H1 (cell line): Measurements from ENCODE around the gene PLD3. TPM values are rescaled to one million over a fixed set of nuclear protein-coding genes. Genes with fewer than 3 reads are reported as not detected.

Source experiments
- CTCF ChIA-PET: fragments of 300-600 bp; sonication (Branson Sonifier 250); formaldehyde crosslinking; loops from one replicate; lab custom pipeline; 2021; ENCODE audit not compliant: partially characterized antibody; lab: Charles Lee
- POLR2A ChIA-PET: fragments of 300-600 bp; sonication (Branson Sonifier 250); formaldehyde crosslinking; loops from one replicate; lab custom pipeline; 2021; ENCODE audit warnings: inconsistent platforms; ENCODE audit not compliant: partially characterized antibody; lab: Charles Lee
- DNase-seq, 2 experiments: peaks; one replicate each; pipeline versions ENCODE4 v3.0.0 to v3.0.0-alpha.2; 2010 to 2022; ENCODE audit warnings: low spot score in 2 of 2, low read depth in 1 of 2, mixed read lengths in 1 of 2
- FAIRE-seq: peaks from 2 replicates; lab custom pipeline; 2011; peaks lifted over from hg19 to GRCh38; lab: Jason Lieb, UNC
- H2AFZ ChIP-seq: 2 replicates; pipeline ENCODE4 v1.8.1; 2012; ENCODE audit warnings: low read length, inconsistent platforms
- H2AK5ac ChIP-seq: 2 replicates; pipeline ENCODE4 v1.6.1; 2013; ENCODE audit warnings: low read depth, low read length
- H2BK120ac ChIP-seq: replicated peaks from 2 replicates; pipeline ENCODE3; 2013; ENCODE audit warnings: low read depth, low read length, inconsistent platforms
- H2BK12ac ChIP-seq: 2 replicates; pipeline ENCODE4 v1.6.1; 2013; ENCODE audit warnings: low read depth, low read length
- H2BK15ac ChIP-seq: 2 replicates; pipeline ENCODE4 v1.6.1; 2013; ENCODE audit warnings: low read length
- H2BK20ac ChIP-seq: 2 replicates; pipeline ENCODE4 v1.6.1; 2013; ENCODE audit warnings: low read length
- H2BK5ac ChIP-seq: 2 replicates; pipeline ENCODE4 v1.6.1; 2013; ENCODE audit warnings: low read depth, low read length
- H3K14ac ChIP-seq: 2 replicates; pipeline ENCODE4 v1.6.1; 2013; ENCODE audit warnings: inconsistent platforms; ENCODE audit not compliant: insufficient read length
- H3K18ac ChIP-seq: 2 replicates; pipeline ENCODE4 v1.6.1; 2013; ENCODE audit warnings: low read length; ENCODE audit errors: extremely low read depth
- H3K23ac ChIP-seq: 2 replicates; pipeline ENCODE4 v1.6.1; 2013; ENCODE audit warnings: inconsistent platforms; ENCODE audit not compliant: insufficient read length
- H3K23me2 ChIP-seq: 2 replicates; pipeline ENCODE4 v1.6.1; 2013; ENCODE audit warnings: low read depth, low read length
- H3K27ac ChIP-seq: 2 replicates; pipeline ENCODE4 v1.6.1; 2011; ENCODE audit warnings: low read depth, low read length, inconsistent platforms
- H3K27me3 ChIP-seq, 4 experiments: replicated peaks in 1 of 4; 1 replicate in 1 of 4; 2 replicates in 3 of 4; pipeline versions ENCODE4 v1.6.1 to v1.8.1; 2011 to 2013; ENCODE audit warnings: low read length in 3 of 4, mild to moderate bottlenecking in 3 of 4, inconsistent platforms in 2 of 4, mixed read lengths in 2 of 4, moderate library complexity in 1 of 4; ENCODE audit not compliant: control insufficient read depth in 3 of 4, insufficient read depth in 3 of 4; ENCODE audit errors: extremely low read depth in 1 of 4
- H3K36me3 ChIP-seq, 4 experiments: 2 replicates each; pipeline versions ENCODE4 v1.6.1 to v1.8.1; 2011 to 2013; ENCODE audit warnings: mild to moderate bottlenecking in 4 of 4, low read length in 3 of 4, moderate library complexity in 2 of 4, control low read depth in 1 of 4, inconsistent platforms in 1 of 4; ENCODE audit not compliant: insufficient read depth in 4 of 4, control insufficient read depth in 2 of 4
- H3K4ac ChIP-seq: replicated peaks from 2 replicates; pipeline ENCODE3; 2013; ENCODE audit warnings: low read length, low read depth, mixed read lengths, inconsistent platforms; ENCODE audit not compliant: insufficient read length
- H3K4me1 ChIP-seq, 4 experiments: replicated peaks in 1 of 4; 1 replicate in 1 of 4; 2 replicates in 3 of 4; pipeline versions ENCODE4 v1.6.1 to v1.8.1; 2011 to 2013; ENCODE audit warnings: low read length in 3 of 4, inconsistent platforms in 2 of 4, mixed read lengths in 1 of 4; ENCODE audit not compliant: insufficient read depth in 4 of 4, control insufficient read depth in 3 of 4
- H3K4me2 ChIP-seq, 2 experiments: 2 replicates each; pipeline versions ENCODE4 v1.6.1 to v1.8.1; 2011 to 2013; ENCODE audit warnings: low read depth in 2 of 2, low read length in 2 of 2, control low read depth in 1 of 2, inconsistent platforms in 1 of 2, mild to moderate bottlenecking in 1 of 2; ENCODE audit not compliant: insufficient read depth in 1 of 2
- H3K4me3 ChIP-seq, 4 experiments: fragments of 200-600, 300-600 bp in 1 of 4; sonication (generic), shearing (Covaris generic), sonication (Bioruptor Twin) in 1 of 4; 2 replicates each; pipeline versions ENCODE4 v1.5.1 to v1.8.1; 2011 to 2016; ENCODE audit warnings: low read length in 4 of 4, low read depth in 3 of 4, control low read depth in 2 of 4, inconsistent platforms in 2 of 4, mild to moderate bottlenecking in 2 of 4, mixed read lengths in 1 of 4, moderate library complexity in 1 of 4; ENCODE audit not compliant: insufficient read depth in 2 of 4; ENCODE audit errors: extremely low read depth in 1 of 4
- H3K56ac ChIP-seq: replicated peaks from 2 replicates; pipeline ENCODE3; 2013; ENCODE audit warnings: low read depth, mild to moderate bottlenecking, mixed read lengths, low read length, inconsistent platforms; ENCODE audit not compliant: insufficient read length
- H3K79me1 ChIP-seq: 2 replicates; pipeline ENCODE4 v1.6.1; 2013; ENCODE audit warnings: low read depth, low read length, control low read depth
- H3K79me2 ChIP-seq, 2 experiments: 2 replicates each; pipeline versions ENCODE4 v1.6.1 to v1.8.1; 2012 to 2013; ENCODE audit warnings: low read length in 2 of 2, mild to moderate bottlenecking in 2 of 2, inconsistent platforms in 1 of 2; ENCODE audit not compliant: insufficient read depth in 2 of 2, control insufficient read depth in 1 of 2
- H3K9ac ChIP-seq, 4 experiments: replicated peaks in 1 of 4; 1 replicate in 1 of 4; 2 replicates in 3 of 4; pipeline versions ENCODE4 v1.6.1 to v1.8.1; 2011 to 2013; ENCODE audit warnings: low read depth in 3 of 4, low read length in 3 of 4, control low read depth in 2 of 4, mild to moderate bottlenecking in 2 of 4, moderate library complexity in 2 of 4, inconsistent platforms in 1 of 4; ENCODE audit errors: extremely low read depth in 1 of 4
- H3K9me3 ChIP-seq, 2 experiments: 2 replicates each; pipeline versions ENCODE4 v1.6.1 to v1.8.1; 2012 to 2013; ENCODE audit warnings: mild to moderate bottlenecking in 2 of 2, moderate library complexity in 2 of 2, control low read depth in 1 of 2, inconsistent platforms in 1 of 2, low read depth in 1 of 2, low read length in 1 of 2, mixed read lengths in 1 of 2; ENCODE audit not compliant: insufficient read depth in 2 of 2
- H4K20me1 ChIP-seq, 2 experiments: replicated peaks in 1 of 2; 2 replicates each; pipeline versions ENCODE3 to v1.8.1; 2011 to 2013; ENCODE audit warnings: inconsistent platforms in 2 of 2, low read length in 2 of 2, mild to moderate bottlenecking in 1 of 2; ENCODE audit not compliant: insufficient read depth in 2 of 2, control insufficient read depth in 1 of 2
- H4K5ac ChIP-seq: 2 replicates; pipeline ENCODE4 v1.6.1; 2013; ENCODE audit warnings: low read length, low read depth, mixed read lengths, inconsistent platforms; ENCODE audit not compliant: insufficient read length
- H4K8ac ChIP-seq: 2 replicates; pipeline ENCODE4 v1.8.0; 2013; ENCODE audit warnings: mild to moderate bottlenecking, moderate library complexity, low read length, inconsistent platforms; ENCODE audit not compliant: insufficient read depth; ENCODE audit errors: extremely low read depth
- H4K91ac ChIP-seq: replicated peaks from 2 replicates; pipeline ENCODE3; 2013; ENCODE audit warnings: low read length, mixed read lengths, inconsistent platforms; ENCODE audit not compliant: insufficient read length
- BACH1 ChIP-seq: IDR thresholded peaks from 2 replicates; pipeline ENCODE4 v1.6.1; 2012; ENCODE audit warnings: low read length, improper control_type of control experiment
- CBX8 ChIP-seq: fragments of 300-800, 300-1000 bp; sonication (generic); IDR thresholded peaks from 2 replicates; pipeline ENCODE4 v1.7.1; 2016; ENCODE audit warnings: low read depth, low read length, borderline replicate concordance
- CHD2 ChIP-seq: IDR thresholded peaks from 2 replicates; pipeline ENCODE4 v1.6.1; 2012; ENCODE audit warnings: low read length, improper control_type of control experiment
- CTBP2 ChIP-seq: IDR thresholded peaks from 2 replicates; pipeline ENCODE4 v1.7.0; 2011; ENCODE audit warnings: borderline replicate concordance, mild to moderate bottlenecking, moderate library complexity, mixed read lengths, low read length; ENCODE audit not compliant: insufficient read depth, insufficient read length
- E2F6 ChIP-seq: IDR thresholded peaks from 2 replicates; pipeline ENCODE4 v1.6.1; 2012; ENCODE audit warnings: inconsistent platforms
- EP300 ChIP-seq, 2 experiments: IDR thresholded peaks; 1 replicate in 1 of 2; 2 replicates in 1 of 2; pipeline ENCODE4 v1.6.1; 2011 to 2012; ENCODE audit warnings: low read depth in 2 of 2, low read length in 2 of 2, mild to moderate bottlenecking in 2 of 2, borderline replicate concordance in 1 of 2, inconsistent platforms in 1 of 2, moderate library complexity in 1 of 2
- JUN ChIP-seq: IDR thresholded peaks from 2 replicates; pipeline ENCODE4 v1.6.1; 2011; ENCODE audit warnings: low read depth, mild to moderate bottlenecking, improper control_type of control experiment, low read length
- JUND ChIP-seq: IDR thresholded peaks from 2 replicates; pipeline ENCODE4 v1.6.1; 2011; ENCODE audit warnings: mild to moderate bottlenecking, improper control_type of control experiment, low read length
- NRF1 ChIP-seq: IDR thresholded peaks from 2 replicates; pipeline ENCODE4 v1.6.1; 2011; ENCODE audit warnings: mild to moderate bottlenecking, low read depth, low read length, improper control_type of control experiment
- POLR2A ChIP-seq, 2 experiments: IDR thresholded peaks; 1 replicate in 1 of 2; 2 replicates in 1 of 2; pipeline ENCODE4 v1.6.1; 2011; ENCODE audit warnings: low read depth in 2 of 2, low read length in 2 of 2, mild to moderate bottlenecking in 2 of 2; ENCODE audit errors: control extremely low read depth in 1 of 2
- SP2 ChIP-seq: IDR thresholded peaks from 2 replicates; pipeline ENCODE4 v1.6.1; 2012; ENCODE audit warnings: mild to moderate bottlenecking, low read length, inconsistent platforms
- YY1 ChIP-seq: IDR thresholded peaks from 2 replicates; pipeline ENCODE4 v1.6.1; 2011; ENCODE audit warnings: low read depth, mild to moderate bottlenecking, low read length
- WGBS, 2 experiments: shearing (Covaris generic) in 1 of 2; methylation state at CpG; one replicate each; pipeline versions ENCODE4 v1.1.6 to v1.1.7; 2013 to 2015; ENCODE audit warnings: low lambda C conversion rate in 2 of 2, mixed read lengths in 2 of 2, inconsistent platforms in 1 of 2, low coverage in 1 of 2, missing lambda C conversion rate in 1 of 2; ENCODE audit not compliant: insufficient replicate concordance in 2 of 2, insufficient coverage in 1 of 2, insufficient read length in 1 of 2; ENCODE audit errors: extremely low coverage in 1 of 2, missing lambda C conversion rate in 1 of 2; 5-methylcytosine and 5-hydroxymethylcytosine counted together
- polyA plus RNA-seq, 7 experiments: library from polyadenylated mRNA; depleted of rRNA in 3 of 7; stranded (reverse) in 5 of 7; unstranded in 2 of 7; fragments of >200 nt in 5 of 7; fragments of 200-250 nt in 2 of 7; gene quantifications; 1 replicate in 5 of 7; 2 replicates in 1 of 7; 4 replicates in 1 of 7; pipeline versions ENCODE4 v1.2.1 to v1.2.3, GENCODE V29; 2011 to 2013; ENCODE audit warnings: missing spikeins in 2 of 7, mixed read lengths in 2 of 7
- total RNA-seq: library from RNA; stranded (reverse); fragmentation: NEBNext Ultra II Directional; extraction: Animal tissue kit (Norgen Biotek cat#: 25700); gene quantifications from 2 replicates; pipeline ENCODE4 v1.2.1, GENCODE V29; 2021

Gene PLD3
- total and polyA plus RNA-seq, 2 of the 8 experiments (the other 6 are each of a cell fraction or from before 2014, with no cell fraction given): 180 to 543 TPM

- H3K27ac ChIP-seq: no peak overlapping the region
- CTCF ChIA-PET: interaction anchor here (0.5 to 4.2 kb wide), 10 partner anchors 9 to 56 kb away, joined by 3 to 39 read pairs (median 6); partner anchors contain the start of genes BLVRB, PRX and SPTBN4
- no peak overlapping the region for H3K4me3 ChIP-seq
These were observed 73.7 kb downstream of the PLD3 start for GRCh38 chr19:40421993-40422747.

More at GRCh38 chr19:40421993-40422747, 73.7 kb downstream of the PLD3 start:
- H3K79me2 ChIP-seq: no peaks in the 10 kb centered on the region
- H2AFZ ChIP-seq: no peak overlapping the region
- FAIRE-seq: no peak
- H2BK20ac ChIP-seq: no peak overlapping the region
- H2BK5ac ChIP-seq: no peak overlapping the region
- H3K4me1 ChIP-seq: peaks cover 4 to 9% (median 5%) of the 10 kb centered on the region in 4 experiments; a peak in 5 of 7 replicates
- TF ChIP-seq BACH1 (no peak), EP300 (IDR thresholded peaks at IDR 0.05; ENCODE audit: borderline replicate concordance in 1 of 2, low read depth in 2 of 2, low read length in 2 of 2) (no peak), CTBP2 (no peak), E2F6 (no peak), SP2 (no peak), CBX8 (no peak), NRF1 (no peak), JUN (no peak), YY1 (no peak), JUND (no peak), CHD2 (no peak), POLR2A (IDR thresholded peaks at IDR 0.05; ENCODE audit: control extremely low read depth in 1 of 2, low read depth in 2 of 2, low read length in 2 of 2) (no peak)
- TF ChIP-seq, all 59 proteins: peak for 0
- Histone ChIP-seq H2BK120ac (no peak overlapping the region), H2BK12ac (no peak overlapping the region), H4K91ac (no peak overlapping the region), H3K9me3 (no peaks in the 10 kb centered on the region), H3K27me3 (no peaks in the 10 kb centered on the region; a peak in 1 of 7 replicates), H2AK5ac (peak overlapping the region; percentile 86; the same call in 1 of the 2 replicates), H3K4me2 (peak overlapping the region in 1 of 2 experiments; percentile 54; a peak in 1 of 4 replicates), H3K79me1 (no peaks in the 10 kb centered on the region; the same call in 1 of the 2 replicates), H3K18ac (no peak overlapping the region; the same call in 1 of the 2 replicates), H4K8ac (no peak overlapping the region), H4K20me1 (no peaks in the 10 kb centered on the region), H3K4ac (no peak overlapping the region), H4K5ac (no peak overlapping the region), H2BK15ac (no peak overlapping the region), H3K56ac (no peak overlapping the region), H3K36me3 (peaks cover 0 to 2% (median 0%) of the 10 kb centered on the region in 4 experiments; a peak in 2 of 8 replicates), H3K9ac (no peak overlapping the region), H3K23me2 (peaks cover 12% of the 10 kb centered on the region), H3K14ac (no peak overlapping the region), H3K23ac (no peak overlapping the region)
- POLR2A ChIA-PET: interaction anchor here (0.8 to 3.3 kb wide), 8 partner anchors 10 to 31 kb away, joined by 3 to 20 read pairs (median 4); partner anchors contain the start of gene SERTAD3
- DNase-seq: no peak
- WGBS, 2 experiments: 91% methylated on average over 16 of the region's 16 CpGs; no CpG with 5 or more reads in 1 of the 2 experiments
